Measurements from ENCODE around the gene RBMS3.

RBMS3 gene

DNA sequence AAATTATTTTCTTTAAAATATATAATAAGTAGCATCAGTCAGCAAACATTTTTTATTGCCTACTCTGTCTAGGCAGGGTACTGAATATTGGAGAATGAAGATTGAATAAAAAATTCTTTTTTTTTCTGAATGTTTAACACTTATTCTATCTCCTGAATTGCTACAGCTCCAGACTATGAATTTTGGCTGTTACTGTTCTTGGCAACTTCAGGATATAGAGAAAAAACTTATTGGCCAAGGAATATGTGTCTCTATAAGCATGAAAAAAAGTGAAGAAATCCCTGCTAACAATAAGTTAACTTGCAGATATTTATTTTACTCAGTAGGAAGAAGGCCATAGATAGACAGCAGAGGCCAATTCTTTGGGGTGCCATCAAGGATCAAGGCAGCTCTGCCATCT lies 309.6 kb downstream of the RBMS3 start:
- DNase-seq = no peak

DNA sequence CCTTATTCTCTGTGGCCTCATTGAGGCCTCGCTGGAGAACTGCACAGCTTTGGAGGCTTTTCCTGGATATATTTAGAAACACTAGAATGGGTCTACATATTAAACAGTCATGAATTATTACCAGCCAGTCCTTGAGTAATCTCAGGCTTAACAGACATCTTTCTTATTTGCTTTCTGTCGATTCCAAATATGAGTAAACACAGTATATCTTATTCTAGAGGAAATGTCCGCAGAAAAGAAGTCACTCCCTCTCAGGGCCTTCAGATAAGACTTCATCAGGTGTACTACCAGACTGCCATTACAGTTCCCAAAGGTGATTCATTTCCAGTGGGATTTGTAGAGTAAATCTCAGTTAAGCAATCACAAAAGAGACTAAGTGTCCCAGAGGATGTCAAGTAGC lies 310.7 kb downstream of the RBMS3 start:
- DNase-seq = no peak

DNA sequence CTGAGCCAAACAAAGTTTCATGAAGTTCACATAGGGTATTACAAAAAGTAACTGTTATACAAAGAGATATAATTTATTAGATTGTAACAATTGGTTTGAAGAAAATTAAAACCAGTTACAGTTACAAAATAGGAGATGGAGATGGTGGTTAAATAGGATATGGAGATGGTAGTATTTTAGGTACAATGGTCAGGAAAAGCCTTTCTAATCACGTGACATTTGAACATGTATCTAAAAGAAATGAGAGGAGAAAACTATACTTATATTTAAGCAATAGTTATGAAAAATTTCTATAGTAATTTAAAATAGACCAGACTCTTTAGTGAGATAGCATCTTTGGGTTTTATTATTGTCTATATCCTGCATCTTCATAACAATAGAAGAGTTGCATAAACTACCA lies 312.9 kb downstream of the RBMS3 start:
- DNase-seq = no peak

DNA sequence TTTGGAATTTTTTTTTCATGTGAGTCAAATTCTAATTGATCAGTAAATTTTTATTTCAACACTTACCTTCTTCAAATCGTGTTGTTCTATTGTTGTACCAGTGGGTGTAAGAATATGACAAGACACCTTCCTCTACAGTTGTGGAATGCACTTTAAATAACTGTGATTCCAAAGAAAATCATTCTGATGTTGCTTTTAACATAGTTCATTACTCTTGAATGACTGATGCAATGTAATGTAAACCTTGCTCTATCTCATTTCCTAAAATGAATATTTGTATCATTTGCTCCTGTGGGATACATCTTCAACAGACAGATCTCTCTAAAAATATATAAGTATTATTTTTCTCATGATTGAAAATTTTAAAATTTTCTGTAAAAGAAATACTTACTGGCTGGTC lies 313.4 kb downstream of the RBMS3 start:
- no peak for DNase-seq

DNA sequence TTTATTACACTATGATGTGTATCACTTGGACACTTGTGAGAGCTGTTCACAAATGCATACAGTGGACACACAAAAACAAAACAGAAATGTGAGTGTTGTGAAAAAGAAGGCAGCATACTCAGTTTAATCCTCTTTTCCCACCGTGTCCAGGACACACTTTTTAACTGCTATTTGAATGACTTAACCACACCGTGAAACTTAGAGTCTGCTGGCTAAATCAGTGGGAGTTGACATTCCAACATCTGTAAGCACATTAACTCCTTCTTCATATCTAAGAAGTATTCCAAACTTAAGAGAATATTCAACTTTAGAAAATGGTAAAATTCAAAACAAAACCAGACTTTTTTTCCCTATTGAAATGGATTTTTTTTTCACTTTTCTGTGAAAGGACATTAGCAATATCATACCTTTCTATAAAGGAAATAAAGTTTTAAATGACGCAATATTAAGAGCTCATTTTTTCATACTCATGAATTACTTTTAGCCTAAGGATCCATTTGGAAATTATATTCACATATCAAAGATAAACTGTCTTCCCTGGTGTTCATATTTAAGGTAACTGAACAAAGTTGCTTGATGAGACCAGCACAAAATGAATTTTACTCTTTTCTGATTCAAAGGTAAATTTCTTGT lies 316.6 kb downstream of the RBMS3 start:
- no peak for DNase-seq

DNA sequence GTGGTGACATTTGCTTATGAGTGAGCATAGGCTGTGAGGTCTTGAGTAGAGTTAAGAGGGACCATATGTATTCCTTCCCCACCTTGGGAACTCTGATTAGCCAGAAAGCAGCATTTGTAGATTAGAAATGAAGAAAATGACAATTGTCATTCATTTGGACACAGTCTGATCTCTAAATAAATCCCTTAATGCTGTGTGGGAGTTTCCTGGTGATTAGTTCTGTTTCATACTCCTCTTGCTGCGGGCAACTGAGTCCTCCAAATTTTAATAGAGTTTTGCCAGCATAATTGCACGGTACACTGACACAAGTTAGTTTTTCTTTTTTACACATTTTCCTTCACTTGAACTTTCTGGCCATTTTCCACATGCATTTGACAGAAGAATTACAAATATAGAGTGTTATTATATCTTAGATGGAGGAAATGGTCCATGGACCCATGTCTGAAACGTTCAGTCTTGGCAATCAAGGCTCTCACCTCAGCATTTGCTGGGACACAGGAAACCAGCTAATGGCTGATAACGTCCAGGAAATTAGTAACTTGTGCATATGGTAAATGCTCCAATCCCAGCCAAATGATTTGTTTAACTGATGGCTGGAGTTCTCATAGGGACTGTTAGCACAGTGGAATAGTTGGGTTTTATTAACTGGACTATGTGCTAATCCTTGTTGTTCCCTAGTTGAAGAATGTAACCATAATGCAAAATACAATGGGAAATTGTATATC lies 321.2 kb downstream of the RBMS3 start:
- no peak for DNase-seq

DNA sequence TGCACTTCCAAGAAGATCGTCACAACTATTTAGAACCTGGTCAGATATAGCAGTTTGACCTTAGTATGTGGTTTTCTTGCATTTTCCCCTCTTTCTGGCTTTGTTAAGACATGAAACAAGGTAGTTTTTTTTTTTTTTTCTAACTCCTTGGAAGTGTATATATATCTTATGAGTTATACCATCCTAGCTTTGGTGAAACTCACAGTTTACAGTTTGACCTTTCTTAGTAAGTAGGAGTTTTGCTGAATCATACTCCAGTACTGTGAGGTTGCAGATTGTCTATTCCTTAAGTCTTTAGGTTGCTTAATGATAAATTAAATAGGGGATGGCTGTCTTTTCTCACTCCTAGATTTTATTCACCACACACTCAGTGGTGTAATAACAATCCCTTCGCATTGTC lies 325.0 kb downstream of the RBMS3 start:
- no peak for DNase-seq

DNA sequence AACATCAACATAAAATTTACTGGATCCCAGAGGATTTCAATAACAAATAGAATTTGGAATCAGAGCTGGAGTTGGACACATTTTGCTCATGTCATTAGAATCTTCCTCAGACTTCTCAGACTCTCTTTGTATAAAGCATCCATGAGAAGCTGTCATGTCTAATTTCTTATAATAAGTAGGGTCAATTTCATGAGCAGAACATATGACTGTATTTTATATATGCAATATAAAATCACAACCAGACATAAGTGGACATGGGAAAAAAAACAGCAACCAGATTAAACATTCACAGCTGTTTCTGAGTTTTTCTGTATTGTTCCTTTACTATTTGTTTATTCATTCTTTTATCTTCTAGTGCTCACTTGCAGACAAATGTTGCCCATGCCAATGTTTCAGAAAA lies 325.5 kb downstream of the RBMS3 start:
- no peak for DNase-seq

DNA sequence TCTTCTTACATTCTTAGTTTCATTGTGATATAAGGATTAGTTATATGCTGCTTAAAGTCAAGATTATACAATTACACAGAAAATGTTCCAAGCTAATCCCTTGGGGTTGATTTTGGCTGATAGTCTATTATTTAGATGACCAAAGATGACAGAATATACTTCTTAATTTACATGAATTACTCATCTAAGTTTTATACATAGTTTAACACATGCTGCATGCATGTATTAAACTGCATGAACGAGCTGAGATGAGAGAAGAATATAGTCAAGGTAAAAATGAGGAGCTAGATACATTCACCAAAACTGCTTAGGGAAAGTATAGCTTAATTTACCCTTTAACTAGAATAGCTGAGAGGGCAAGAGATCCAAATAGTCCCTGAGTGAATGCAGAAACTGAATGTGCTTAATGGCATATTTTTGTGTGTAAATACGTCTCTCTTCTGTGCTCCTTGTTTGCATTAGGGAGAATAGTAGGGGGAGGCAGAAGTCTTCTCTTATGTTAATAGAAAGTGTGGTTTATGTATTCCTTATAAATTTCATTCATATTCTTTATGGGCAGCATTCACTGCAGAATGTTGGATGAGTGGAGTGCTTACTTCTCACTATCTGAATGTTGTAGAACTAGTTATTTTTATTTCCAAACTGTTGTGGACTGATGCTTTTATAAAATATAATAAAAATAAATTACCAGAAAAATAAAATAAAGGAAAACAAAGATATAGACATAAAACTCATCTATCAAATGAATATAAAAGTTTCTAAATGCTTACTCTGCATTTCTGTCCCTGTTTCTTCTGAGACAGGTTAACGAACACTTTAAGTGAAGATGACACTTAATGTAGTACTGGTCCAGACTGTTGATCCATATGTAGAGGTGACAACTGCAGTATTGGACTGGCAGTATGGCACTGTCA lies 327.8 kb downstream of the RBMS3 start:
- no peak for DNase-seq

DNA sequence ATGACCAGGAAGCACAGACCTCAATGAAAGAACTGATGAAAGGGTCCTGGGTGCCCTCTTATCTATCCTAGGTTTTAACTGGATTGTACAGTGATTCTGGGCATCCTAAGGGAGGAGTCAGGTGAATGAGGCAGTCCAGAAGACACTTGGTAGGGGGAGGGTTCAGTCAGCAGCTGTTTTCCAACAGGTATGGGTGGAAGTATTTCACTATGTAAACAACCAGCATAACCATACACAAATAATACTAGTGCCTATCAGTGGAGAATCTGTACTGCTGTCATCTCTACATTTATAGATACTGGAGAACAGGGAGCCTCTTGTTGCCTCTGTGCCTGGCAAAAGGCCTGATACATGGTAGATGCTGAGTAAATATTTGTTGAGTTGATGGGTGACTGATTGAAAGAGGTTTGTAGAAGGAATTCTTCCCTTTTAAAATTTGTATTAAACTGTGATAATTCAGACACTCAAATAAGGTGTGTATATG lies 328.5 kb downstream of the RBMS3 start:
- DNase-seq = no peak

DNA sequence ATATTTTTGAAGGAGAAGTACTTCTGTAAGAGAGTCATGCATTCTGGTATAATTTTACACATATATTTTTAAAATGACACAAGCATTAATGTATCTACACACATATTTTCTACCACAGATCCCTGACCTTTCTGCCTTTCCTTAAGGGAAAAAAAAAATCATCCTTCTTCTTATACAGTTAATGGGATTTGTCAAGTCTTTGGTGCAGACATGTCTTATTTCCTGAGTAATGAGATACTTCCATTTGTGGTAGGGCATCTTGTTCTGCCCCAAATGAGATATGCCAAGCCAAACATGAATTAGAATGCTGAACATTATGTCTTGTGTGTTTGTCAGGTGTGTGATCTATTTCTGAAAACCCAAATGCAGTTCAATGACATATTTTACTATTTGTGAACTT lies 329.9 kb downstream of the RBMS3 start:
- DNase-seq = no peak

DNA sequence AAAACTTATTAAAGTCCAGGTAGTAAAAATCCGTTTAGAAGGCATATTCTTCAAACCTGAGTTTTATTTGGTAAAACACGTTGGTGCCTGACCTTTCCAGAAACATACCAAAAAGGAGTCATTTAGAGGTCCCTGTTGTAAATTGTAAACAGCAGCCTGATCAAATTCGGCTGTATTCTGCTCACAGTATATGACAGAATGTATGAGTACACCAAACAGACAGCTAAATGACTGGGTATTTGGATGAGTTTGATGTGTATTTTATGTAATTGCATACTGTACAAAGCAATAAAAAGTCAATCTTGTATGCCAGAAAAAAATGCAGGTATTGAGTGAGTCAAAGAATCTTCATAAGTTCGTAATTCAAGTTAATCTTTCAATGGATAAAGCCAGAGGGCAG lies 330.4 kb downstream of the RBMS3 start:
- DNase-seq = no peak

DNA sequence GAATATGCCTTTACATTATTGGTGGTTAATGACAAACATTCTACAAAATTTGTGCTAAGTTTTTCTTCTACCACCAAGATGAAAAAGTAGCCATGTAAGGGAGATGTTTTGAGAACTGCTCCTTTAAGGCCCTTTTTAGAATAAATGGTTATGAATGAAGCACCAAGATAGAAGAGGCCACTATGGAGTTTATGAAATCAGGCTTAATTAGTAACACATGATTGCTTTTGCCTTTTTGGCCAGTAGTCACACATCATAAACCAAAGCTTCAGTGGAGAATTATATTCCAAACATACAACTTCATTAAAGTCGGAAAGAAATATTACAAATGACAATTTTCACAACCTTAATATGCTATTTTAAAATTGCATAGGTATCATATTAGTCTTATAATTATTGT lies 331.7 kb downstream of the RBMS3 start:
- DNase-seq = no peak

DNA sequence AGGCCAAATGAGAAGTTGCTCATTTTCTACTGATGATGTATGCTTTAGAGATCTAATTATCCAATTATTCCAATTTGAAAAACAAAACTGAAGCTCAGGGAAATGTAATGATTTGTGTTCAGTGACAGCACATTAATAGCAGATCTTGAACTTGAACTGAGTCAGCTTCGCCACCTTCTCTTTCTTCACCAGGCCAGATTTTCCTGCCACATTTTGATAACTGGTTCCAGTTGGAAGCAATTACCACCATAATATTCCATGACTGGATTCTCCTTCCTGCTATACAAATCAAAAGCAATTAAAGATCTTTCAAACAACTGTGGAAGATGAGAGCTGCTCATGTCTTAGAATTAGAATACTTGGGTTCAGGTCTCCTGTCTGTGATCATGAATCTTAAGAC lies 334.1 kb downstream of the RBMS3 start:
- DNase-seq = no peak

DNA sequence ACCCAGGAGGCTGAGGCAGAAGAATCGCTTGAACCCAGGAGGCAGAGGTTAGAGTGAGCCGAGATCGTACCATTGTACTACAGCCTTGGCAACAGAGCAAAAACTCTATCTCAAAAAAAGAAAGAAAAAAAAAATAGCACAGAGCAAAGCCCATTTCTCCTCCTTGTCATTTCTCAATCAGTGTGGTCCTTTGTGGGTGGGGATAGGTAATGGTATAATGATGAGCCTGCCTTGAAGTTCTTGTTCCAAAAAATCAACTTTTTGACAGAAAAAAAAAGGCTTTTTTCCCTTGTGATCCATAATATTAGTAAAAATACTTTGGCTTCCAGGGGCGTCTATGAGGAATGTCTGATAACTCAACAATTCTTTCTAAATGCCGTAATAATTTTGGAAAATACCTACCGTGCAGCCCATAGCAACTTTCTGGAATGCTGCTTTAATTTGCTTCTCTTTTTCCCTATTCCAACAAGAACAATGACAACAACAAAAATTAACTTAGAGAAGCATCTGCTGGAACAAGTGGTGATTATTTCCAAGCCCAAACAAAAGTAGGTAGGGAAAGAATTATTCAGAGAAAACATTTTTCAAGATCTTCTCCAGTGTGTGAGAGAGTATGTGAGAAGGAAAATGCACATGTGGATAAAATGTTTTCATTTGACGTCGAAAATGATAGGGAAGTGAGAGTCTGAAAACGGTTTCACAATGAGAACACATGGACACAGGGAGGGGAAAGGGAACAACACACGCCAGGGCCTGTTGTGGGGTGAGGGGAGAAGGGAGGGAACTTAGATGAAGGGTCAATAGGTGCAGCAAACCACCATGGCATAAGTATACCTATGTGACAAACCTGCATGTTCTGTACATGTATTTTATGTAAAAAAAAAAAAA lies 337.8 kb downstream of the RBMS3 start:
- DNase-seq = no peak

DNA sequence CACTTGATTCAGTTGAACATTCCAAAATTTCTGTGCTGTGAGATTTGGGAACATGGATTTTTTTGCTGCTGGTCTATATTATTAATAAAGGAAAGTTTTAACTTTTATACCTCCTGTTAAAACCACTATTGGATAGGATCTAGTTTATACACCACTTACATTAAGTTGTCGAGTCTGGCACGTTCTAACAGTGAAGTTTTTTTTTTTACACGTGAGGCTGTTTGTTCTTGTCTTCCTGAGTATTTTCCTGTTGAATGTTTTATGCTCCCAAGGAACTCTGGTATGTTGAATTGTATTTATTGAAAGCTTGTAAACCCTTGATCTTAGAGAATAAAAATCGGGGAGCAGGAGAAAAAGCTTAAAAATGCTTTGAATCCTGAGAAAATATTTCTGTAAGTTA lies 338.8 kb downstream of the RBMS3 start:
- DNase-seq = no peak

DNA sequence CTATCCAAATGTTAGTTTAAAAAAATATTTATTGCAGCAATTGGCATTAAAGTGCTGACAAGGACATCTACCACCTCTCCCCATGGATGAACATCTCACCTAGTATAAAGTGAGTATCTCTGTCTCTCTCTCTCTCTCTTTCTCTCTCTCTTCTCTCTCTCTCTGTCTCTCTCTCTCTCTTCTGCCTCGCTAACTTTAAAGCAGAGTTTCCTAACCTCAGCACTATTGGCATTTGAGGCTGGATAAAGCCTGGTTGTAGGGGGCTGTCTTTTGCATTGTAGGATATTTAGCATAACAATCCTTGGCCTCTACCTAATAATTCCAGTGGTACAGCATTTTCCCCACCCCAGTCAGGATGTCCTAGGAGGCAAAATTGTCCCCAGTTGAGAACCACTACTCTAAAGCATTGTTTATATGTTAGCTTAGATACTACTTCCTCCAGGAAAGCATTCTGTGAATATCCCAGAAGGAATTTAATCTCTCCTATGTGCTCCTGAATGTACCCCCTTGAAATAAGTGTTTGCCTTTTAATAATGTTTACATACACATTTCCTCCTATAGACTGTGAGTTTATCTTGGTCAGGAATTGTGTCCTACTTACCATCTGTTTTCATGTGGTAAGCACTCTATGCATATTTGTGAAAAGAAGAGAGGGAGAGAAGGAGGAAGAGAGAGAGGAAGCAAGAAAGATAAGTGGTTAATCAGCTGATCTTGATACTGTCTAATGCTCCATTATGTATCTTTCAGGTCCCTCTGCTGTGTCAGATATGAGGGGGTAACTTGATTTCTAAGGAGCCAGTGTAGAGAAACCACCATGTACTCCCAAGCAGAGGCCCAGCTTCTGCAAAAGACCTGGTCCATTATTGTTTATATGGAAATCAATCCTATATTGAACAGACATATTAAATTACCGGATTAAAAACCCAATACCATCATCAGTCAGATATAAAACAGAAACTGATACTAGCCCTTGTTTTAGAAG lies 346.6 kb downstream of the RBMS3 start:
- DNase-seq = no peak

DNA sequence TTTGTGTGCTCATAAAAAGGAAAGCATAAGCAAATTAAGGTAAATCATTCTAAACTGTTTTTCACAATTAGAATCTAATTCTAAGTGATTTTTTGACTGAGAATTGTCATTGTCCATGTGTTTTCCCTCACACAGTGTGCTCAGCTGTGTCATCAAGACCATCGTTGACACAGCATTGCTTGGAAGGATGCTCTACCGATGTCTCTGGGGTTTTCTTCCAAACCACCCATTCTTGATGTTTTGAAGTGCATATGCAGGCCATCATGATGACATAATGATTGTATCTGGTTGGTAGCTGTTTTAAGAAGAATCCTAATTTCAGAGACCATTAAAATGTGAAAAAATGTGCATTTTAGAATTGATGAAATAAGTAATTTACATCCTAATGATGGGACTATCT lies 347.9 kb downstream of the RBMS3 start:
- DNase-seq = no peak

DNA sequence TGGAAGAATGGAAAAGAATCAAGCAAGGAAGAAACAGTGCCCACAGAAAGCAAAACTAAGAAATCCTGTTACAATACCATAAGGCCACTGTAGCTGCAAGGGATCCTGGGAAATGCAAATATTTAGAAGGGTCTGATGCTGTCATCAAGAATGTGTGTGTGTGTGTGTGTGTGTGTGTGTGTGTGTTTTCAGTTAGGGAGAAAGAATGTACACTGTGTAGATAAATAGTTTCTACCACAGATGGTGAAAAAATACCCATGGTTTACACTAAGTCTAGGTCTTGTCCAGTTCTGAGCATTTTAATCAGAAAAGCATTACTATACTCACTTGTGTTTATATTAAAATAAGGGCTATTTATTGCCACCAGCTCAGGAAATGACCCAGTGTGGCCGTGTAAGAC lies 355.0 kb downstream of the RBMS3 start:
- no peak for DNase-seq

DNA sequence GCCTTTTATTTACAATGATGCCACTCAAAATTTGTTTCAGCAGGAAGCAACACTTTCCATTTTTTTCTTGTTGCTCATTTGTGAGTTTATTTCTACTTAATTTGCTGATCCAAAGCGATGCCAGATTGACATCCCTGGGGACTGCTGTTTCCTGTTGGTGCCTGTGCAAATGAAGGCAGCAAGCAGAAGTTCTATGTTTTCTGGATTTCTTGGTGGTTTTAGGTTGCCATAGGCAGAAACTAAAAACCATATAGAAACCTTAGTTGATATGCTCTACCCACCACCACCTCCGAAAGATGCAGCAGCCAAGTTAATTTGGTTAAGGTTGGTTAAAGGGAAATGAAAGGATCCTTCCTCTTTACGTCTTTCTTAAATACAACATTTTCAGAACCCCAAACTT lies 356.2 kb downstream of the RBMS3 start:
- no peak for DNase-seq

DNA sequence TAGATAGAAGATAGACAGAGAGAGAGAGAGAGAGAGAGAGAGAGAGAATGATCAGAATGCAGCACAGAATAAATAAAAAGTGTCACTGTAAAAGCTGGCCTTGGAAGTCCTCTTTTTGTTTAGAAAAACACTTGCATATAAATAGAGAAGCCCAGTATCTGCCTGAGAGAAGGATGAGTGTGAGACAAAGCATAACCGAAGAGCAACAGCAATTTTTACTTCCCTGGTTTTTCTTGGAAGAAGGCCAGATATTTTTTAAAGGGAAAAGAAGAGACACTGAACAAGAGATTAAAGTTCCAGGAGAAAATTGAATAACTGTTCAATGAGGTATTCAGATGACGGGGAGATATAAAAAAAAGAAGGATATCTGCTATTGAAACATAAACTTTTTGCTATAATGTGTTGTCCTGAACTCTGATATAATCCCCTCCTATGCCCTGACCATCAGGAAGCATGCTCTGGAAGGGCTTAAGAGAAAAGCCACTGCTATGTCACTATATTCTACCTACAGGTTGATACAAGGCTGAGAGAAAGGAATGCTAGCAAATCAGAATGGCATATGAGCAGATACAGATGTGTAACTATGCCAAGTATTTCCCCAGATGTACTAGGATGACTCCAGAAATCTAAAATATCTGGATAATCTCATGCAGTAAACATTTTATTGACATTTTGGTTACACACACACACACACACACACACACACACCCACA lies 358.9 kb downstream of the RBMS3 start:
- DNase-seq = no peak

Data from NCI-H1436 (cell line).